Globus pallidus (tissue), 1 donor: Measurements from ENCODE around the gene HCK.

Experiments
- DNase-seq: peaks from one replicate; pipeline ENCODE4 v3.0.0-alpha.2; 2015; ENCODE audit warnings: low spot score

The HCK gene

DNA sequence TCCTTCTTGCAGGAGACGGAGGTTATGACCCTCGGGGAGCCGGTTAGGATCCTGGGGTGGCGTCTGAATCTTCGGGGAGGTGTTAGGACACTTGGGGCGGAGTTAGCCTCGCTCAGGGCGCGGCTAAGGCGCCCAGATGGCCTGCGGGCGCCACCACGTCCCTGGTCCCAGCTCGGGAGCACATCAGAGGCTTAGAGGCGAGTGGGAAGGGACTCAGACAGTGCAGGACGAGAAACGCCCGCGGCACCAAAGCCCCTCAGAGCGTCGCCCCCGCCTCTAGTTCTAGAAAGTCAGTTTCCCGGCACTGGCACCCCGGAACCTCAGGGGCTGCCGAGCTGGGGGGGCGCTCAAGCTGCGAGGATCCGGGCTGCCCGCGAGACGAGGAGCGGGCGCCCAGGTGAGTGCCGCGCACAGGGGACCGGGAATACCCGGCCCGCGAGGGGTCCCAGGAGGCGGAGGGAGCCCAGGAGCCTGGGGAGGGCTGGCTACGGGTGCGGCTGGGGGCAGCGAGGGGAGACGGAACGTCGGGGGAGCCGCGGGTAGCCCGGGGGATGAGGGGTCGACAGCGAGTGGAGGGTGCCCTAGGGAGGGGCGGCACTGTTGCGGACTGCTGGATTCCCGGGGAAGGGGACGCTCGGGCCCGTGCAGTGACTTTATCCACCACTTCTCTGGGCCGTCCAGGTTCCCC, at the start of gene HCK:
TSS of gene HCK (plus strand) at position 153 of the 688 bp plus-strand sequence.
- no peak for DNase-seq

DNA sequence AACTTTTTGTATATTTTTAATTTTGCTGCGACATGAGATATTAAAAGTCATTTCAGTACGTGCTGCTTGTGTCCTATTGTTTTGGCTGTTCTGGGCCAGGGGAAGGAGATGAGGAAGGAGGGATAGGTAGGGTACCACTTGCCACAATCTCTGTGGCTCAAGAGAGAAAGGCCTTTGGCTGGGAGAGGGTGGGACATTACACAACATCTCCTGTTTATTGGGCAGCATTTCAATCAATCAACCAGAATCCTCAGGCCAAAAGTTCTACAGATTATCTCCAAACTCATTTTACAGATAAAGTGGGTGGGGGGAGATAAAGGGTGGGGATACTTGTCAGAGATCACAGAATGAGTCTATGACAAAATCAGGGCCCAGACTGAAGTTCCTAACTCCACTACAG, 48.7 kb upstream of the HCK start:
- no peak for DNase-seq

DNA sequence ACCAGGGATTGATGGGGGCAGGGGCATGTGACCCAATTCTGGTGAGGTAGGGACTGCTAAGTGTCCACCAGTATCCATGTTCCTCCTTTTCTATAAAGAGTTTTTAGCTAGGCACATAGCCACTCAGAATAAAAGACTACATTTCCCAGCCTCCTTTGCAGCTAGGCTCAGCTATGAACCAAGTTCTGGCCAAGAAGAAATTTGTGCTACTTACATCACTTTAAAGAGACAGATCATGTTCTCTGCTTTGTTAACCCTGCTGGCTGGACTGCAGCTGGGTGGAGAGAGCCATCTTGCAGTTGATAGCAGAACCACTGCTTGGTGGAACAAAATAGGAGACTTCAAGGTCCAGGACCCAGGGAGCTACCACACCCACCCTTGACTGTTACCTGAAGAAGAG, 47.1 kb upstream of the HCK start:
- DNase-seq, result no peak

DNA sequence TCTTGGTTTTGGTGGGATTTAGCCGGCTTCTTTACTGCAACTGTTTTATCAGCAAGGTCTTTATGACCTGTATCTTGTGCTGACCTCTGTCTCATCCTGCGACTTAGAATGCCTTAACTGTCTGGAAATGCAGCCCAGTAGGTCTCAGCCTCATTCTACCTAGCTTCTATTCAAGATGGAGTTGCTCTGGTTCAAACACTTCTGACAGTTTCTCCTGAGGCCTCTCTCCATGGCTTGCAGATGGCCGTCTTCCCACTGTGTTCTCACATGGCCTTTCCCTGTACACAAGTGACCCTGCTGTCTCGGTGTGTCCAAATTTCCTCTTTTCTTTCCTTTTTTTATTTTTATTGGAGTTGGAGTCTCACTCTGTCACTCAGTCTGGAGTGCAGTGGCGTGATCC, 46.0 kb upstream of the HCK start:
- DNase-seq, result no peak

DNA sequence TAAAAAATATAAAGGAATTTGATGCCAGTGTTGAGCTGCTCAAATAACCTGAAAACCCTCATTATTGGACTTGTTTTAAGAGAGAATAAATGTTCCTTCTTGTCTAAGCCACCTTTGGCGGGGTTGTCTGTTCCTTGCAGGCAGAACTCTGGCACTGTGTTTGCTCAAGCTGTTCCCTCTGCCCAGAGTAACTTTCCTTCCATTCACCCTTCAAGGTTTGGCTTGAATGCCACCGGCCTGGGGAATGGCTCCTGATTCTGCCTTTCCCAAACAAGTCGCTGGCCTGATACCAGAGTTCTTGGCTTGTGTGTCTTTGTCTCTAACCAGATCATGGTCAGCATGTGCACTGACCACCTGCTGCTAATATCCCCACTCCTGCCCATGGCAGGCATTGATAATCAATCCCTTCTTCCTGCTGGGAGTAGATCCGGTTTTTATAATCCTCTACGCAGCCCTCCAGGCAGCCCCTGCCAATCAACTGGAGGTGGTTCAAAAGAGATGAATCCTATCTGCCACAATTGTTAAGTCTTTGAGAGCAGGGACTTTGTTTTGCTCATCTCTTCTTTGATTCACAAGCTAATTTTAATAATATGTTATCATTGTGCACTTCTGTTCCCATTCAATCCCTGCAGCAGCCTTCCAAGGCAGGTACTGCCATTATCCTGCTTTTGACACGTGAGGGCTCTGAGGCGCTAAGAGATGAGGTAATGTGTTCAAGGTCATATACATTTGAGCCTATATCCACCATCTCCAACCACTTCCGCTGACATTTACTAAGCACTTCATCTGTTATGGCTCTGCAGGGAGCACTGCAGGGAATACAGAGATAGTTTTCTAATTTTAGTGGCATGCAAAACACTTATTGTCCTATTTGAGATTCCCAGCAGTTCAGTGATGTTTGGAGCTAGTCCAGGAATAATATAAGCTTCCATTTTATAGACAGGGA, 44.9 kb upstream of the HCK start:
- DNase-seq, result no peak

DNA sequence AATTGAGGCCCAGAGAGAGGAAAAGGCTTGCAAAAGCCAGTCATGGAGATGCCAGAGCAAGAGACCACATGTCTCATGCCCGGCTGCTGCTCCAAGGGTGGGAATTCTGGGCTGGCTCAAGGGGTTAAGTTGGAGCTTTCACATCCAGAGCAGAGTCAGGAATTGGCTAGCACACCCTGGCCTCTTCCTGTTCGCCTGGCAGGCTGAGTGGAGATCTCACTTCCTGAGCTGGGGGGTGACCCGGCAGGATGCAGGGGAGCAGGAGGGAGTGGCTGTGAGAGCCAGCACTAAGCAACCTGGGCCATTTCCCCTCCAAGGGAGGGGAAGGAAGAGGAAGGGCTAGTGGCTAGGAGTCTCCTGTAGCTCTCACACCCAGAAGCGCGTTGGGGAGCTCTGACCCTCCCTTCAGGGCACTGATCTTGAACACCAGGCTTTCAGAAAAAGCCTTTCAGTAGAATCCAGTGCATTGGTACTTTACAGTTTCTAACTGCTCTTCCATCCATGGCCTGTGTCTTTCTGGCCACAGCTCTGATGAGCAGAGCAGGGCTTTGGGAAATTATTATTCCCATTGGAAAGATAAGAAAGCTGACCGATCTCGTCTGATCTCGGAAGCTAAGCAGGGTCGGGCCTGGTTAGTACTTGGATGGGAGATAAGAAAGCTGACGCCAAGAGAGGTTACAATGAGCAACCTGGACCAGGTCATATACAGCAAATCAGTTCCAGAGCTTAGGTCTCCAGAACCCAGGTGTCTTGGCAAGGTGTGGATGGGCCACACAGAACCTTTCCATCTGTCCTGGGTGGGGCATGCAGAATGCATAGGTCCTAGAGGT, 44.0 kb upstream of the HCK start:
- no peak for DNase-seq

DNA sequence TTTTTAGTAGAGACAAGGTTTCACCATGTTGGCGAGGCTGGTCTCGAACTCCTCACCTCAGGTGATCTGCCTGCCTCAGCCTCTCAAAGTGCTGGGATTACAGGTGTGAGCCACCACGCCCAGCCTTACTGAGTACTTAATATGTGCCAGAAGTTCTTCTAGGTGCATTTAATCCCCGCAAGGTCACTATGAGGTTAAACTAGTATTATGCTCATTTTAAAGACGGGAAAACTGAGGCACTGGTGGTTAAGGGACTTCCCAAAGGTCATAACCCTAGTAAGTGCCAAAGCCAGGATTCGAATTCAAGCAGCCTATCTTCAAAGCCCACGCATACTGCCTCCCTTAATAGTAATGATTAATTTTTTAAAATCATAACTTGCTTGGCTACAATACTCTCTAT, 42.5 kb upstream of the HCK start:
- DNase-seq, result no peak

DNA sequence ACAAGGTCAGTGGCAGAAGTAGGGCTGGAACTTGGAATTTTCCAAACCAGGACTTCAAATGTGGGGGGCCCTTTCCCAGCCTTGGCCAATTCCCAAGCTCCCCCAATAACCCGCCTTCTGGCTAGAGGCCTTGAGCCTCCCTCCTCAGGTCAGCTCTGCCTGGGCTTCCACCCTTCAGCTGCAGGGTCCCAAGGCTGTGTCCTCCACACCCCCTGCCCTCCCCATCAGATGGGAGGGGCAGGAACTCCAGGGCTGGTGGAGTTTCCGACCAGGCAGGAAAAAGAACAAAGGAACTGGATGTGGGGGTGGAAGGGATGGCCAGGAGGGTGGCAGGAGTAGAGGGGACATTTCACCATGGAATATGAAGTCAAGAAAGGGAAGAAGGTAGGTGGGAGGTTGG, 41.9 kb upstream of the HCK start, which contains the start of gene CCM2L:
TSS of gene CCM2L (plus strand) at position 338 of the 400 bp plus-strand sequence. CDS start at position 355, 17 bp downstream.
- DNase-seq, result no peak

DNA sequence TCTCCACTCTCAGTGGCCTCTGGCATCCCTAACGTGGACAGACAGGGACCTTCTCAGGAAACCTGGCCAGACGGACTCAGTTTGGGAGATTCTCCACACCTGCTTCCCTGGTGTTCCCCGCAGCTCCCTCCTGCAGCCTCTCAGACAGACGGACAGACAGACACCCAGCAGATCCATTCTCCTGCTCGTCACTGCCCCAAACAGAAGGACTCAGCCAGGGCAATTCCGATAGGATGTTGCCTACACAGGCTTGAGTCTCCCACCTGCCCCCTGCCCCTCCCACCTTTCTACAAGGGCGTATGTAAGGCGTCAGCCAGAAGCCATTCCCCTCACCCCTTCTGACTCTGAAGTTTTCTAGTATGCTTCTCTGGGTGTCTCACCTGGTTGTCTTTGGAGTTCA, 41.4 kb upstream of the HCK start:
- DNase-seq, result no peak

DNA sequence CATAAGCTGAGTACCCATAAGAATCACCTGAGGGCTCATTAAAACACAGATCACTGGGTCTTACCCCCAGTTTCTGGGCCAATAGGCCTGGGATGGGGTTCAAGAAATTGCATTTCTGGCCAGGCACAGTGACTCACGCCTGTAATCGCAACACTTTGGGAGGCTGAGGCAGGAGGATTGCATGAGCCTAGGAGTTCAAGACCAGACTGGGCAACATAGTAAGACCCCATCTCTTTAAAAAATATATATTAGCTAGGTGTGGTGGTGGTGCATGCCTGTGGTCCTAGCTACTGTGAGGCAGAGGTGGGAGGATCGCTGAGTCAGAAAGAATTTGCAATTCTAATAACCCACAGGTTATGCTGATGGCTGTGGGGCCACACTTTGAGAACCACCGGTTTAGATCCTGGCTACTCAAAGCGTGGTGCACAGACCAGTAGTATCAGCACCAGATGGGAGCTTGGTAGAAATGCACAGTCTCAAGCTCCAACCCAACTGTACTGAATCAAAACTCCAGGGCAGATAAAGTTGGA, 39.8 kb upstream of the HCK start:
- no peak for DNase-seq

DNA sequence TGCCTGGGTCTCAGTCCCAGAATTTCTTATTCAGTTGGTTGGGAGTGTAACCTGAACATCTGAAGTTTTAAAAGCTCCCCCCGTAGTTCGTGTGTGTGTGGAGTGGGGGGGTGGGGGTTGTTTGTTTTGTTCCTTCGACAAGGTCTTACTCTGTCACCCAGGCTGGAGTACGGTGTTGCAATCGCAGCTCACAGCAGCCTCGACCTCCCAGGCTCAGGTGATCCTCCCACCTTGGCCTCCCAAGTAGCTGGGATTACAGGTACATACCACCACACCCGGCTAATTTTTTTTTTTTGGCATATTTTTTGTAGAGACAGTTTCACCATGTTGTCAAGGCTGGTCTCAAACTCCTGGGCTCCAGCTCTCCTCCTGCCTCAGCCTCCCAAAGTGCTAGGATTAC, 38.7 kb upstream of the HCK start:
- no peak for DNase-seq

DNA sequence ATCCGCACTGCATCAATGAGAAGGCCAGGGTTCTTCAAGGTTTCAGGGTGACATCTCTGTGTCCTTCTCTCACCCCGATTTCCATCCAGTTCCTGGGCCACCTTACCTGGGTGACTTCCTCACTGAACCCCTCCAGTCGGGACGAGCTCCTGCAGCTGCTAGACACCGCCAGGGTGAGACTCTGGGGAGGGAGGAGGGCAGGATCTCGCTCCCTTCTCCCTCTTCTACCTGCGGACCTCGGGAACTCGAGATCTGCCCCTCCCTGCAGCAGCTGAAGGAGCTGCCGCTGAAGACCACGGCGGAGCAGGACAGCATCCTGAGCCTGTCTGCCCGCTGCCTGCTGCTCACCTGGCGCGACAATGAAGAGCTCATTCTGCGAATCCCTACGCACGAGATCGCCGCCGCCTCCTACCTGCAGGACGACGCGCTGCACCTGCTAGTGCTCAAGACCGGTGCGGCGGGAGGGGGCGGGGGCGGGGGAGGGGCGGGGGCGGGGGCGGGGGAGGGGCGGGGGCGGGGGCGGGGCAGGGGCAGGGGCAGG, 34.3 kb upstream of the HCK start:
- no peak for DNase-seq

DNA sequence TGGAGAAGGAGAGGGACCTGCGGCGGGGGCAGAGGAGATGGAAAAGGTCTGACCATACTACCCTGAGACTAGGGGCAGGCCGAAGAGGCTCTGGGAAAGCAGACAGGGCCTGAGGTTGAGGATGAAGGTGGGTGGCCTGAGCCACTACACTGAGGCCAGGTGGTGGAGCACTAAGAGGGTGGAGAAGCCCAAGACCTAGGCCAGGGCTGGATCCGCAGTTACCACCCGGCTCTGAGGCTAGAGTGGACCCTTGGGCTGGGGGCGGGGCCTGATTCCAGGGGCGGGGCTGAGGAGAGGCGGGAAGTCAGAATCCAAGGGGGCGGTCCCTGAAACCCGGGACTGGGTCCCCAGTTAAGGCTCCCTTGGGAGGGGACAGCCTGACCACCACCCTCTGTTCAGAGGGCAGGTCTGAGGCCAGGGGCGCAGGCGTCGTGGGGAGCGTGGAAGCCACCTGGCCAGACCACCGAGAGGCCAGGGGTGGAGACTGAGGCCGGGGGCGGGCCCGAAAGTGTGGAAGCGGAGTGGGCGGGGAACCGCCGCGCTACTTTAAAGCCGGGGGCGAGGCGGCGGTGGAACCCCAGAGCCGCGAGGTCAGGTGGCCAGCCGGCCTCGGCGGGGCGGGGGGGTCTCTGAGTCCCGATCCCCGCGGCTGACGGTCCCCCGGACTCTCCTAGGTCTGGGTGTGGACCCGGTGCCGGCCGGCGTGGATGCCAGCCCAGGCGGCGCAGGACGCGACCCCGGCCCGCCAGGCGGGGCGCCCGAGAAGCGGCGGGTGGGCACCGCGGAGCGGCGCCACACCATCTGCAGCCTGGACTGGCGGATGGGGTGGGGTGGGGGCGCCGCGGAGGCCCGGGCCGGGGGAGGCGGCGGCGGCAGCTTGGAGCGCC, 33.5 kb upstream of the HCK start:
- DNase-seq, result no peak

DNA sequence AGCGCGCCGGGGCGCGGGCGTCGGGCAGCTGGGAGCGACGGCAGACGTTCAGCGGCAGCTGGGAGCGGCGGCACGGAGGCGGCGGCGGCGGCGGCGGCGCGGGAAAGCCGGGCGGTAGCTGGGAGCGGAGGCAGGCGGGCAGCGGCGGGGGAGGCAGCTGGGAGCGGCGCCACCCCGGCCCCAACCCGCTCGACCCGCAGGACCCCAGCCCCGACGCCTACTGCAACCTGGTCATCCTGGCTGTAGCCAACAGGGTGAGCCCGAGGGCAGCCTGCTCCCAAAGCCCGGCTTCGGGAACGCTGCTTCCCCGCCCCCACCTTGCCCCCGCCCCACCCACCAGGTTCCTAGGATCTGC, 32.9 kb upstream of the HCK start:
- no peak for DNase-seq

DNA sequence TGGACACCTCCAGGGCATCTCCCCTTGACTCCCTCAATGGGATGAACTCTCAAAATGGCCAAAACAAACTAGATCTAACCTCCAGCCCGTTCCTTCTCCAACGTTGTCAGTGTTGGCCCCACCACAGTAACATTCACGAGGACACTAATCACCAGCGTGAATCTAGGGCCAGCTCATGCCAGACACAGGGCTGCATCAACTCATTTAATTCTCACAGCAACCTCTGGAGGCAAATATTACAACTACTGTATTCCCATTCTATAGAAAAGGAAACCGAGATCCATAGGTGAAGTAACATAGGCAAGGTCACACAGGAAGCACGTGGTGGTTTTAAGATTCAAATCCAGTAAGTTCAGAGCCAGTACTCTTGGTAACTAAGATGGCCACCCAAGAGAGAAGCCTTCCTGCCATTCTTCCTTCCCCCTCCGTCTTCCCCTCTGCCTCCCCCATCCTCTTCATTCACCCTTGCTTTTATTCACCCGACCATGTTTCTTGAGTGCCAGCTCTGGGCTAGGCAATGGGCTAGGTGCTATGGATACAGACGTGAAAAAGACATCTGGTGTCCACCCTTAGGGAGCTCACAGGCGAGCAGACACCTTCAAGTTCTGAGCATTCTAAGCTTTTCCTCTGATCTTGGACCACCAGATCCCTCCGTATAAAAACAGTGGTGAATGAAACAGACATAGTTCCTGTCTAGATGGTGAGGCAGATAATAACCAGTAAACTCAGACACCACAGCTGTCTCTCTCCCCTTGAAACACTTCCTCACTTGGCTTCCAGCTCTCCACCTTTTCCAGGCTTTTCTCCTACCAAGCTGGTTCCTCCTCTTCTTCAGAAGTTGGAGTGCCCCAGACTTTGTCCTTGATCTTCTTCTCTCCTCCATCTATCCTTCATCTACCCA, 32.2 kb upstream of the HCK start:
- DNase-seq, result no peak

DNA sequence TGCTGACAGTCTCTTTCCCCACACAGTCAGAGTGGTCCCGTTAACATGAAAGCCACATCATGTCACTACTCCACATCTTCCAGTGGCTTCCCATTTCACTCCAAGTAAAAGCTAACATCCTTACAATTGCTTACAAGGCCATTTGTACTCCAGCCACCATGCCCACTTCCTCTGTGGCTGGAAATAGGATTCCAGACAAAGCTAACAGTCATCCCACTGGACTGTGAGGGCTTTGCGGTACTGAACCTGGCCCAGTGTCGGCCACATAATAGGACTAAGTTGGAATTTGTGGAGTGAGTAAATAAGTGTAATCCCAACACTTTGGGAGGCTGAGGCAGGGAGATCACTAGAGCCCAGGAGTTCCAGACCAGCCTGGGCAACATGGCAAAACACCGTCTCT, 31.0 kb upstream of the HCK start:
- no peak for DNase-seq

DNA sequence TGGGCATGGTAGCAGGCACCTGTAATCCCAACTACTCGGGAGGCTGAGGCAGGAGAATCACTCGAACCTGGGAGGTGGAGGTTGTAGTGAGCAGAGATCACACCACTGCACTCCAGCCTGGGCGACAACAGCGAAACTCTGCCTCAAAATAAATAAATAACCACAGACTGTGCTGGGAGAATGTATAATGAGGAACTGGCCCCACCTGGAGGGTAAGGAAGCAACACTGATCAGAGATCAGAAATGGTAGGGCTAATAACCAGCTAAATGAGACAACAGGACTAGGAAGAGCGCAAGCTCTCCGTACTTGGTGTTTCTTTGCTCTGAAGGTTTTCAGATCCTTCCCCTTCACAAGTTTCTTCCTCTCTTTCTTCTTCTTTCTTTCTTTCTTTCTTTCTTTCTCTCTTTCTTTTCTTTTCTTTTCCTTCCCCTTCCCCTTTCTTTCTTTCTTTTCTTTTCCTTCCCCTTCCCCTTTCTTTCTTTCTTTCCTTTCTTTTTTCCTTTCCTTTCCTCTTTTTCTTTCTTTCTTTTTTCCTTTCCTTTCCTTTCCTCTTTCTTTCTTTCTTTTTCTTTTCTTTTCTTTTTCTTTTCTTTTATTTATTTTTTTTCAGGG, 27.3 kb upstream of the HCK start:
- DNase-seq, result no peak

DNA sequence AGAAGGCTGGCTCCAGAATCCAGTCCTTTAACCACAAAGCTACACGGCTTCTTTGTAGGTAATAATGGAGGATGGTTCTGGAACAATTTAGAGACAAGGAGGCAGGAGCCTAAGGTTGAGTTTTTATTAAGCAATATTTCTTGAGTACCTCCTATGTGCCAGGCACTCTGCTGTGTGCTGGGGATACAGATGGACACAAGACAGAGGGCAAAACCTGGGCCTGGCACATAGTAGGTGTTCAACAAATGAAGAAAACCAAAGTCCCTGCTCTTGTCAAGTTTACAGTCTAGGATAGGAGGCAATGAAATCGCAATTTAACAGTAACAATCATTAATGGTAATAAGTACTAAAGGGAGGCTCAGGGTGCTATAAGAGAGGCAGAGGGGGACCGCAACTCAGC, 24.4 kb upstream of the HCK start:
- DNase-seq, result no peak

DNA sequence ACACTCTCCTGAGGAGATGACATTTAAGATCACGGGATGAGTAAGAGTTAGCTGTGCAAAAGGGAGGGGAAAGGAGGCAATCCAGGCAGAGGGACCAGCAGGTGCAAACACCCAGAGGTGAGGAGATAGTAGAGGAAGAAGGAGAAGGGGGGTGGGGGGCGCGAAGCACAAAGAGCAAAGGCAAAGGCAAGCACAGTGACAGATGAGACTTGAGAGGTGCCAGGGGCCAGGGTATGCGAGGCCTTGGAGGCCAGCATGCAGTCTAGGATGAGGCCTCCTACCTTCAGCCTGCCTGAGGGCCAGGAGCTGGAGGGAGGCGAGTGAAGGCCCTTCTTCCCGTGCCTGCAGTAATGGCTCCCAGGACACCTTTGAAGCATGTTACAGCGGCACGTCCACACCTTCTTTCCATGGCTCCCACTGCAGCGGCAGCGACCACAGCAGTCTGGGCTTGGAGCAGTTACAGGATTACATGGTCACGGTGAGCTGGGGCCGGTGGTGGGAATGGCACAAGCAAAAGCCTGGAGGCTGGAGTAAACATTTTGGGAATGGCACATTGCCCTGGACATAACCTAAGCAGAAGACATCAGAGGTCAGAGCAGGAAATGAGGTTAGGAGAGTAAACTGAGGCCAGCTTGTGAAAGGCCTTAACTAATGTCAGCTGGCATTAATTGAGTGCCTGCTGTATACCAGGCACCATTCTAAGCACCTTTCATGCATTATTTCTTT, 23.2 kb upstream of the HCK start:
- no peak for DNase-seq
